ENCODE results near the gene SPAG17.

The SPAG17 gene

GRCh38 chr1:118219438-118219837, 34.4 kb upstream of the SPAG17 start:
- Histone ChIP-seq H3K27ac (ENCODE audit: extremely low read depth, low read depth, low read length) (no peak overlapping the region), H3K36me3 (ENCODE audit: control insufficient read depth in 2 of 2, insufficient read depth in 1 of 2, low read length in 2 of 2) (no peaks in the 10 kb centered on the region), H3K4me3 (ENCODE audit: low read depth, low read length) (no peak overlapping the region), H3K9me3 (ENCODE audit: control insufficient read depth, insufficient read depth, low read depth, low read length) (no peaks in the 10 kb centered on the region), H3K4me1 (ENCODE audit: control insufficient read depth, insufficient read depth, low read length) (no peaks in the 10 kb centered on the region)
- CTCF ChIA-PET, result interaction anchor here (0.6 kb wide), 1 partner anchor 684 kb away, joined by 3 read pairs; no protein-coding TSS in a partner anchor
- TF ChIP-seq ZNF596 (tag by site-specific recombination; IDR thresholded peaks at IDR 0.05) (no peak), ZBTB20 (tag by site-specific recombination; IDR thresholded peaks at IDR 0.05) (no peak), ZNF157 (tag by site-specific recombination; IDR thresholded peaks at IDR 0.05) (no peak), ZNF24 (tag by site-specific recombination; IDR thresholded peaks at IDR 0.05) (no peak), ZNF792 (tag by site-specific recombination; IDR thresholded peaks at IDR 0.05) (no peak), SETDB1 (IDR thresholded peaks at IDR 0.05; ENCODE audit: insufficient read length, low read length) (no peak), ZNF18 (tag by site-specific recombination; IDR thresholded peaks at IDR 0.05) (no peak), ZFHX2 (tag by site-specific recombination; conservative IDR thresholded peaks at IDR 0.05) (no peak), ZNF391 (tag by site-specific recombination; IDR thresholded peaks at IDR 0.05; ENCODE audit: borderline replicate concordance, low read depth) (no peak), ZNF521 (tag by site-specific recombination; IDR thresholded peaks at IDR 0.05) (no peak)
- POLR2A ChIA-PET, result no interaction called here

DNA sequence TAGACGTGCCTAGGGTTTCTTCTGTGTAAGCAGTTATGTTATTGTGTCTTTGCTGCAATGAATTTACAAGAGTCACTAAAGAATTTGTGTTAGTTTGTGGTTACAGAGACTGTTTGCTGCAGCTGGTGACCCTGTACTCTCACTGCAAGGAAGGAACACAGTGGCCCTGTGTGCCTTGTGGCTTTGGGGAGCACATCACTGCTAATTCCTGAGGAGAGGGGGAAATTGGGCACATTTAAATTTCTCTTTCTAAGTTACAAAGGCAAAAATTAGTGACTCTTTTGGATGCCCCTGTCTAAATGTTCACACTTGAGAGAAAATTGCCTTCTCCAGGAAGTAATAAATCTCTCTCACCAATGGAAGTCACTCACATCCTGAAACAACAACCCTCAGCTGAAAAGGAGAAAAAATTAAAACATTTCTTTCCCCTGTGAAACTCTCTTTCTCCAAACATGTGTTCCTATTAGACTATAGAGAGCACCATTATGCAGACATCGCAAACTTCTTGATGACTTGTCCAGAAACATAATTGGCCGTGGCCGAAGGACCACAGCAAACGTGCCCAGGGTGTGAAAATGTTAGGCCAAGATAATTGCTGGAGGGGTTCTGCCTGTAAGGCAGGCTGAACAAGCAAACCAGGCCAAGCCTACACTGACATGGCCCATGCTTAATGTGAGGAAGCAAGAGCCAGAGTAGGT, 32.3 kb upstream of the SPAG17 start:
- Histone ChIP-seq H3K27ac (ENCODE audit: extremely low read depth, low read depth, low read length) (no peak overlapping the region), H3K4me3 (ENCODE audit: low read depth, low read length) (no peak overlapping the region), H3K4me1 (ENCODE audit: control insufficient read depth, insufficient read depth, low read length) (no peaks in the 10 kb centered on the region), H3K9me3 (ENCODE audit: control insufficient read depth, insufficient read depth, low read depth, low read length) (no peaks in the 10 kb centered on the region), H3K36me3 (ENCODE audit: control insufficient read depth in 2 of 2, insufficient read depth in 1 of 2, low read length in 2 of 2) (no peaks in the 10 kb centered on the region)
- TF ChIP-seq ZNF280D (tag by site-specific recombination; IDR thresholded peaks at IDR 0.05) (no peak), ZSCAN30 (tag by site-specific recombination; IDR thresholded peaks at IDR 0.05) (no peak), ZNF398 (tag by site-specific recombination; IDR thresholded peaks at IDR 0.05) (no peak), ZNF169 (tag by site-specific recombination; IDR thresholded peaks at IDR 0.05) (no peak)
- ChIA-PET POLR2A (no interaction called here), CTCF (no interaction called here)

DNA sequence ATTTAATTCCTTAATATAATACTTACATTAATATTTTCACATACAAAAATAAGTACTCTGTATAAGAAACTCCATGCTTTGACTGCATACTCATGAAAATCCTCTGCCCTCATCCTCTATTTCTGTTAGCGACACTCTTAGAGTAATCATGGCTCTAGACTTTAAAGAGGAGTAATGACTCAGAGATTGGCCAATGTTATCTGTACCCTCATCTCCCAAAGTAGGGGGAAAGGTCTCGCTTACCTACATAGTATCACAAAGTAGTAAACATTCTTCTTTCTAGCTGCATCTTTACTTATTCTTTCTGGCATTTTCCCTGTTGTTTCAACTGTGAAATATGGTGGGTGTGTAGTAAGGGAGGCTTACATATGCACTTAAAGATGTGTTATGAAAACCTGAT, 29.8 kb upstream of the SPAG17 start:
- ChIA-PET CTCF (no interaction called here), POLR2A (no interaction called here)
- no peak overlapping the region for H3K27ac ChIP-seq (ENCODE audit: extremely low read depth, low read depth, low read length)
- H3K4me1 ChIP-seq (ENCODE audit: control insufficient read depth, insufficient read depth, low read length), result no peaks in the 10 kb centered on the region
- H3K36me3 ChIP-seq (ENCODE audit: control insufficient read depth in 2 of 2, insufficient read depth in 1 of 2, low read length in 2 of 2), result no peaks in the 10 kb centered on the region
- TF ChIP-seq ZNF138 (tag by site-specific recombination; IDR thresholded peaks at IDR 0.05; ENCODE audit: borderline replicate concordance), result no peak
- no peaks in the 10 kb centered on the region for H3K9me3 ChIP-seq (ENCODE audit: control insufficient read depth, insufficient read depth, low read depth, low read length)
- H3K4me3 ChIP-seq (ENCODE audit: low read depth, low read length), result no peak overlapping the region
